Skeletal muscle cell (primary cell): ENCODE measurements around the gene CKAP5.
"Not testable (repeated sequence)": the region's sequence is repeated elsewhere in the genome, so short reads cannot be mapped to it uniquely, and the experiment has no call there.

Experiments
- DNase-seq: peaks from one replicate; pipeline ENCODE4 v3.0.0-alpha.2; 2010; ENCODE audit warnings: low read depth
- H3K4me3 ChIP-seq: 2 replicates; pipeline ENCODE4 v1.5.1; 2011; ENCODE audit warnings: low read depth, mild to moderate bottlenecking, control low read depth, low read length, moderate library complexity

The CKAP5 gene

GRCh38 chr11:46710821-46711269, 135.2 kb downstream of the CKAP5 start:
- no peak overlapping the region for H3K4me3 ChIP-seq

GRCh38 chr11:46709351-46709750, 136.7 kb downstream of the CKAP5 start:
- DNase-seq, H3K4me3 ChIP-seq: not testable (repeated sequence)

More at GRCh38 chr11:46710821-46711269, 135.2 kb downstream of the CKAP5 start:
- DNase-seq, result peak; percentile 85

- no peak overlapping the region for H3K4me3 ChIP-seq
- no peak for DNase-seq
Observed at GRCh38 chr11:46706886-46707285, 139.2 kb downstream of the CKAP5 start.

GRCh38 chr11:46705070-46705688, 140.9 kb downstream of the CKAP5 start:
- H3K4me3 ChIP-seq, result no peak overlapping the region
- no peak for DNase-seq

GRCh38 chr11:46701078-46701654, 144.9 kb downstream of the CKAP5 start:
- no peak for DNase-seq
- peak overlapping the region; percentile 100 for H3K4me3 ChIP-seq

- H3K4me3 ChIP-seq, result peak within 1 kb of the TSS; percentile 100
- peak; percentile 96 for DNase-seq
Observed at GRCh38 chr11:46700241-46701077, 145.6 kb downstream of the CKAP5 start, which contains the start of the genes ARHGAP1 and ZNF408. TSS of gene ARHGAP1 (minus strand) at chr11:46700619. CDS start at chr11:46696107, 4,512 bp downstream. TSS of gene ZNF408 (plus strand) at chr11:46701031. CDS start at chr11:46701048, 17 bp downstream.

GRCh38 chr11:46698597-46698996, 147.5 kb downstream of the CKAP5 start:
- DNase-seq, result no peak
- H3K4me3 ChIP-seq, result no peak overlapping the region

- no peak for DNase-seq
- H3K4me3 ChIP-seq, result no peak overlapping the region
Observed at GRCh38 chr11:46697723-46698122, 148.4 kb downstream of the CKAP5 start.

GRCh38 chr11:46697303-46697702, 148.8 kb downstream of the CKAP5 start:
- no peak for DNase-seq
- no peak overlapping the region for H3K4me3 ChIP-seq

- no peak for DNase-seq
- no peak overlapping the region for H3K4me3 ChIP-seq
Observed at GRCh38 chr11:46696212-46696558, 149.9 kb downstream of the CKAP5 start.

GRCh38 chr11:46695345-46696211, 150.5 kb downstream of the CKAP5 start:
- no peak overlapping the region for H3K4me3 ChIP-seq
- no peak for DNase-seq

GRCh38 chr11:46694607-46695006, 151.5 kb downstream of the CKAP5 start:
- no peak overlapping the region for H3K4me3 ChIP-seq
- no peak for DNase-seq

- no peak overlapping the region for H3K4me3 ChIP-seq
- DNase-seq, result no peak
Observed at GRCh38 chr11:46694072-46694471, 152.0 kb downstream of the CKAP5 start.

- no peak for DNase-seq
- H3K4me3 ChIP-seq, result no peak overlapping the region
Observed at GRCh38 chr11:46693597-46694012, 152.5 kb downstream of the CKAP5 start.
